ENCODE measurements around the gene EDRF1.

Gene EDRF1

DNA sequence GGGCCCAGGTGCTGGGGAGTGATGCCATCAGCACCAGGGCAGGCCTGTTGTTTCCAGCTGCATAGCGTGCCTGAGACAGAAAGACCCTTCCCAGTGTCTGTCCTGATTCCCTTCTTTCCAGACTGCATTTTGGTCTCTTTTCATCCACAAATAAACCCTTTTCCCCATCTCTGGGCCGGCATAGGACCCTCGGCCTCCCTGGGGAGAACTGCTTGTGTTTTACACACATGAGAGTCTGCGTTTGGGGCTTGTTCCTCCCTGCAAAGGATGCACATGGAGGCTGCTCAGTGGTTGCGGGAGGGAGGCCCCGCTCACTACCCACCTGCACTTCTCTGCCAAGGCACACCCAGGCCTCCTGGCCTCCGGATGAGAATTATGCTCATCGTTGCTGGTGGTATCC is 61.9 kb downstream of the EDRF1 start:
- H3K79me1 ChIP-seq (ENCODE audit: low read length): no peaks in the 10 kb centered on the region
- H3K18ac ChIP-seq (ENCODE audit: low read length): no peak overlapping the region
- no peaks in the 10 kb centered on the region for H3K27me3 ChIP-seq (ENCODE audit: insufficient read depth, low read length)
- no peak overlapping the region for H3K4me3 ChIP-seq (ENCODE audit: low read depth, low read length)
- DNase-seq: no peak
- no peak overlapping the region for H3K9ac ChIP-seq (ENCODE audit: low read length)
- no peak overlapping the region for H2BK120ac ChIP-seq (ENCODE audit: insufficient read depth, low read length, poor library complexity)
- H4K91ac ChIP-seq (ENCODE audit: low read depth, low read length): no peak overlapping the region
- H3K79me2 ChIP-seq (ENCODE audit: control insufficient read depth, insufficient read depth, low read length, poor library complexity): no peaks in the 10 kb centered on the region
- no peak overlapping the region for H4K8ac ChIP-seq (ENCODE audit: low read depth, low read length)
- WGBS (ENCODE audit: extremely low coverage, insufficient coverage, insufficient read length): no CpG with 5 or more reads among the region's 8 CpGs
- no peak overlapping the region for H3K4ac ChIP-seq (ENCODE audit: low read depth, low read length)
- peaks cover 10% of the 10 kb centered on the region for H3K9me3 ChIP-seq (ENCODE audit: insufficient read depth, low read depth, low read length)
- H3K27ac ChIP-seq (ENCODE audit: low read depth, low read length): no peak overlapping the region
- no peak overlapping the region for H2BK5ac ChIP-seq (ENCODE audit: low read depth, low read length, poor library complexity)
- H4K12ac ChIP-seq (ENCODE audit: low read depth, low read length): no peak overlapping the region
- no peak overlapping the region for H2AFZ ChIP-seq (ENCODE audit: insufficient read depth, low read length, poor library complexity)
- H3K36me3 ChIP-seq (ENCODE audit: control insufficient read depth in 1 of 2, insufficient read depth in 2 of 2, low read length in 2 of 2): no peaks in the 10 kb centered on the region
- no peak overlapping the region for H2BK12ac ChIP-seq (ENCODE audit: low read length)
- no peak overlapping the region for H3K23ac ChIP-seq (ENCODE audit: low read length)
- no peak overlapping the region for H3K4me2 ChIP-seq (ENCODE audit: low read length)
- H2AK5ac ChIP-seq (ENCODE audit: low read length): no peak overlapping the region
- H3K4me1 ChIP-seq (ENCODE audit: control insufficient read depth in 1 of 2, insufficient read depth in 2 of 2, low read length in 2 of 2): peaks cover 0 to 3% of the 10 kb centered on the region in 2 experiments
- no peak overlapping the region for H3K14ac ChIP-seq (ENCODE audit: low read length)

DNA sequence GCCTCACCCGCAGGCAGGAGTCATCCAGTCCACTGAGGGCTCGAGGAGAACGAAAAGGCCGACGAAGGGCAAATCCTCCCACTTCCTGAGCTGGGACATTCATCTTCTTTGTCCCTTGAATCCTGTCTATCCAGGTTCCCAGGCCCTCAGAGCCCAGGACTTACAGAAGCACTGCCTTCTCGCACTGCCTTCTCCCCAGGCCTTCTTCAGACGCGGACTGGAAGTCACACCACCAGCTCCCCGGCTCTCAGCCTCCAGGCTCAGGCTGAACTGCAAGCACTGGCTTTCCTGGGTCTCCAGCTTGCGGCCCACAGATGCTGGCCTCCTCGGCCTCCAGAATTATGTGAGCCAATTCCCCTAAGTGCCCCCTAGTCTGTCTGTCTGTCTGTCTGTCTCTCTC is 62.5 kb downstream of the EDRF1 start:
- H2AFZ ChIP-seq (ENCODE audit: insufficient read depth, low read length, poor library complexity): no peak overlapping the region
- H3K27me3 ChIP-seq (ENCODE audit: insufficient read depth, low read length): no peaks in the 10 kb centered on the region
- H3K36me3 ChIP-seq (ENCODE audit: control insufficient read depth in 1 of 2, insufficient read depth in 2 of 2, low read length in 2 of 2): no peaks in the 10 kb centered on the region
- no peak overlapping the region for H3K23ac ChIP-seq (ENCODE audit: low read length)
- H3K79me1 ChIP-seq (ENCODE audit: low read length): no peaks in the 10 kb centered on the region
- no peak overlapping the region for H4K8ac ChIP-seq (ENCODE audit: low read depth, low read length)
- H4K12ac ChIP-seq (ENCODE audit: low read depth, low read length): no peak overlapping the region
- peaks cover 10% of the 10 kb centered on the region for H3K9me3 ChIP-seq (ENCODE audit: insufficient read depth, low read depth, low read length)
- H3K9ac ChIP-seq (ENCODE audit: low read length): no peak overlapping the region
- H3K79me2 ChIP-seq (ENCODE audit: control insufficient read depth, insufficient read depth, low read length, poor library complexity): no peaks in the 10 kb centered on the region
- peaks cover 0 to 3% of the 10 kb centered on the region in 2 experiments for H3K4me1 ChIP-seq (ENCODE audit: control insufficient read depth in 1 of 2, insufficient read depth in 2 of 2, low read length in 2 of 2)
- WGBS (ENCODE audit: extremely low coverage, insufficient coverage, insufficient read length): no CpG with 5 or more reads among the region's 11 CpGs
- H3K4me3 ChIP-seq (ENCODE audit: low read depth, low read length): no peak overlapping the region
- H2AK5ac ChIP-seq (ENCODE audit: low read length): no peak overlapping the region
- no peak overlapping the region for H3K4me2 ChIP-seq (ENCODE audit: low read length)
- no peak for DNase-seq
- H3K18ac ChIP-seq (ENCODE audit: low read length): no peak overlapping the region
- no peak overlapping the region for H2BK5ac ChIP-seq (ENCODE audit: low read depth, low read length, poor library complexity)
- no peak overlapping the region for H4K91ac ChIP-seq (ENCODE audit: low read depth, low read length)
- H3K4ac ChIP-seq (ENCODE audit: low read depth, low read length): no peak overlapping the region
- H3K27ac ChIP-seq (ENCODE audit: low read depth, low read length): no peak overlapping the region
- no peak overlapping the region for H2BK12ac ChIP-seq (ENCODE audit: low read length)
- H2BK120ac ChIP-seq (ENCODE audit: insufficient read depth, low read length, poor library complexity): no peak overlapping the region
- H3K14ac ChIP-seq (ENCODE audit: low read length): no peak overlapping the region

DNA sequence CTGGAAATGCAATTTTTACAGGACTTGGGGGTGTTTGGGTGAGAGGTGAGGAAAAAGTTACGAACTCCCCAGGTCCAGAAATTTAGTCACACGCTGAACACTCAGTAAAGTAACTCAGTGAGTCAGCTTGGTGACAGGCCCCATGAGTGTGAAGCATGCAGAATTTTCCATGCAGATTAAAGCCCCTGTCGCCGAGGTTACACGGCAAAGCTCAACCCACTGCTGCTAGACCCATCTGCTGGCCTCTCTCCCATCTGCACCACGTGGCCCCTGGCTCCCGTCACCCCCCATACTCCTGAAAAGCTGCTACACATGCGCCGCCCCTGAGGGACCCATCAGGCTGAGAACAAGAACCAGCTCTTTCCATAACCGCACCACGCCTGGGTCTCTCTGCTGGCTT is 63.1 kb downstream of the EDRF1 start:
- Histone ChIP-seq H3K9me3 (ENCODE audit: insufficient read depth, low read depth, low read length) (peaks cover 10% of the 10 kb centered on the region), H3K4ac (ENCODE audit: low read depth, low read length) (no peak overlapping the region), H3K36me3 (ENCODE audit: control insufficient read depth in 1 of 2, insufficient read depth in 2 of 2, low read length in 2 of 2) (no peaks in the 10 kb centered on the region), H3K4me3 (ENCODE audit: low read depth, low read length) (no peak overlapping the region), H3K4me1 (ENCODE audit: control insufficient read depth in 1 of 2, insufficient read depth in 2 of 2, low read length in 2 of 2) (peaks cover 0 to 3% of the 10 kb centered on the region in 2 experiments), H3K27ac (ENCODE audit: low read depth, low read length) (no peak overlapping the region), H3K23ac (ENCODE audit: low read length) (no peak overlapping the region), H3K14ac (ENCODE audit: low read length) (no peak overlapping the region), H3K4me2 (ENCODE audit: low read length) (no peak overlapping the region), H3K18ac (ENCODE audit: low read length) (no peak overlapping the region), H2AK5ac (ENCODE audit: low read length) (no peak overlapping the region), H3K79me1 (ENCODE audit: low read length) (no peaks in the 10 kb centered on the region), H4K12ac (ENCODE audit: low read depth, low read length) (no peak overlapping the region), H4K91ac (ENCODE audit: low read depth, low read length) (no peak overlapping the region), H2AFZ (ENCODE audit: insufficient read depth, low read length, poor library complexity) (no peak overlapping the region), H3K27me3 (ENCODE audit: insufficient read depth, low read length) (no peaks in the 10 kb centered on the region), H2BK5ac (ENCODE audit: low read depth, low read length, poor library complexity) (no peak overlapping the region), H4K8ac (ENCODE audit: low read depth, low read length) (no peak overlapping the region), H3K9ac (ENCODE audit: low read length) (no peak overlapping the region), H2BK12ac (ENCODE audit: low read length) (no peak overlapping the region), H3K79me2 (ENCODE audit: control insufficient read depth, insufficient read depth, low read length, poor library complexity) (no peaks in the 10 kb centered on the region), H2BK120ac (ENCODE audit: insufficient read depth, low read length, poor library complexity) (no peak overlapping the region)
- no peak for DNase-seq
- no CpG with 5 or more reads among the region's 11 CpGs for WGBS (ENCODE audit: extremely low coverage, insufficient coverage, insufficient read length)

GRCh38 chr10:125783408-125783807 is 63.9 kb downstream of the EDRF1 start:
- Histone ChIP-seq H4K91ac (ENCODE audit: low read depth, low read length) (no peak overlapping the region), H3K4ac (ENCODE audit: low read depth, low read length) (no peak overlapping the region), H2AK5ac (ENCODE audit: low read length) (no peak overlapping the region), H3K4me3 (ENCODE audit: low read depth, low read length) (no peak overlapping the region), H3K36me3 (ENCODE audit: control insufficient read depth in 1 of 2, insufficient read depth in 2 of 2, low read length in 2 of 2) (peaks cover 0 to under 1% of the 10 kb centered on the region in 2 experiments), H2BK5ac (ENCODE audit: low read depth, low read length, poor library complexity) (no peak overlapping the region), H2AFZ (ENCODE audit: insufficient read depth, low read length, poor library complexity) (no peak overlapping the region), H3K23ac (ENCODE audit: low read length) (no peak overlapping the region), H4K12ac (ENCODE audit: low read depth, low read length) (no peak overlapping the region), H3K4me2 (ENCODE audit: low read length) (no peak overlapping the region), H3K9me3 (ENCODE audit: insufficient read depth, low read depth, low read length) (peaks cover 8% of the 10 kb centered on the region), H3K9ac (ENCODE audit: low read length) (no peak overlapping the region), H3K4me1 (ENCODE audit: control insufficient read depth in 1 of 2, insufficient read depth in 2 of 2, low read length in 2 of 2) (peaks cover 0 to 3% of the 10 kb centered on the region in 2 experiments), H3K27ac (ENCODE audit: low read depth, low read length) (no peak overlapping the region), H3K79me1 (ENCODE audit: low read length) (no peaks in the 10 kb centered on the region), H2BK12ac (ENCODE audit: low read length) (no peak overlapping the region), H3K14ac (ENCODE audit: low read length) (no peak overlapping the region), H4K8ac (ENCODE audit: low read depth, low read length) (no peak overlapping the region), H3K27me3 (ENCODE audit: insufficient read depth, low read length) (no peaks in the 10 kb centered on the region), H2BK120ac (ENCODE audit: insufficient read depth, low read length, poor library complexity) (no peak overlapping the region), H3K18ac (ENCODE audit: low read length) (no peak overlapping the region), H3K79me2 (ENCODE audit: control insufficient read depth, insufficient read depth, low read length, poor library complexity) (no peaks in the 10 kb centered on the region)
- DNase-seq: no peak
- no CpG with 5 or more reads among the region's 7 CpGs for WGBS (ENCODE audit: extremely low coverage, insufficient coverage, insufficient read length)
